Neutrophil (primary cell): Measurements from ENCODE around the gene ARID5B.

Experiments used
- H3K27ac ChIP-seq: fragments of 200-600 bp; sonication (generic); 2 replicates; pipeline ENCODE4 v1.5.1; 2016; ENCODE audit warnings: mild to moderate bottlenecking, moderate library complexity
- H3K27me3 ChIP-seq: fragments of 200-600 bp; sonication (generic); 2 replicates; pipeline ENCODE4 v1.6.0; 2016; ENCODE audit warnings: mild to moderate bottlenecking
- H3K36me3 ChIP-seq: fragments of 200-600 bp; sonication (generic); 2 replicates; pipeline ENCODE4 v1.5.1; 2017
- H3K4me1 ChIP-seq, 2 experiments: fragments of 200-600 bp in 1 of 2; sonication (generic) in 1 of 2; 1 replicate in 1 of 2; 2 replicates in 1 of 2; pipeline versions ENCODE4 v1.5.1 to v1.6.1; 2013 to 2016; ENCODE audit warnings: low read depth in 1 of 2, low read length in 1 of 2, mild to moderate bottlenecking in 1 of 2, moderate library complexity in 1 of 2; ENCODE audit not compliant: control insufficient read depth in 1 of 2, insufficient read depth in 1 of 2
- H3K4me3 ChIP-seq, 2 experiments: fragments of 200-600 bp in 1 of 2; sonication (generic) in 1 of 2; 1 replicate in 1 of 2; 2 replicates in 1 of 2; pipeline ENCODE4 v1.5.1; 2013 to 2016; ENCODE audit warnings: low read depth in 1 of 2, low read length in 1 of 2, mild to moderate bottlenecking in 1 of 2, moderate library complexity in 1 of 2
- H3K9me3 ChIP-seq: fragments of 200-600 bp; sonication (generic); 2 replicates; pipeline ENCODE4 v1.5.1; 2016
- CTCF ChIP-seq: fragments of 200-600 bp; sonication (generic); IDR thresholded peaks from 2 replicates; pipeline ENCODE4 v1.5.1; 2016; ENCODE audit warnings: antibody characterized with exemption

The ARID5B gene

GRCh38 chr10:62031507-62031906 is 130.0 kb downstream of the ARID5B start:
- Histone ChIP-seq H3K9me3 (no peaks in the 10 kb centered on the region), H3K4me3 (no peak overlapping the region), H3K36me3 (no peaks in the 10 kb centered on the region), H3K27me3 (no peaks in the 10 kb centered on the region), H3K4me1 (no peaks in the 10 kb centered on the region), H3K27ac (no peak overlapping the region)
- TF ChIP-seq CTCF, result no peak

- H3K27ac ChIP-seq, result no peak overlapping the region
- H3K27me3 ChIP-seq, result no peaks in the 10 kb centered on the region
- no peaks in the 10 kb centered on the region for H3K4me1 ChIP-seq
- no peak overlapping the region for H3K4me3 ChIP-seq
- no peak for TF ChIP-seq CTCF
- H3K36me3 ChIP-seq, result no peaks in the 10 kb centered on the region
- H3K9me3 ChIP-seq, result no peaks in the 10 kb centered on the region
Measured at GRCh38 chr10:62033125-62033524, 131.6 kb downstream of the ARID5B start.

- H3K27ac ChIP-seq, result no peak overlapping the region
- peaks cover 6 to 7% of the 10 kb centered on the region in 2 experiments for H3K4me1 ChIP-seq
Measured at GRCh38 chr10:62034096-62034640, 132.7 kb downstream of the ARID5B start.

GRCh38 chr10:62036186-62037081 is 134.9 kb downstream of the ARID5B start:
- Histone ChIP-seq H3K27ac (no peak overlapping the region), H3K4me1 (peaks cover 6 to 7% of the 10 kb centered on the region in 2 experiments), H3K4me3 (no peak overlapping the region), H3K9me3 (no peaks in the 10 kb centered on the region), H3K36me3 (no peaks in the 10 kb centered on the region), H3K27me3 (no peaks in the 10 kb centered on the region)
- no peak for TF ChIP-seq CTCF

More at GRCh38 chr10:62034096-62034640, 132.7 kb downstream of the ARID5B start:
- H3K36me3 ChIP-seq, result no peaks in the 10 kb centered on the region
- no peak overlapping the region for H3K4me3 ChIP-seq
- no peak for TF ChIP-seq CTCF
- no peaks in the 10 kb centered on the region for H3K9me3 ChIP-seq
- no peaks in the 10 kb centered on the region for H3K27me3 ChIP-seq

GRCh38 chr10:62037166-62037831 is 135.8 kb downstream of the ARID5B start:
- no peak for TF ChIP-seq CTCF
- Histone ChIP-seq H3K4me1 (peaks cover 6 to 7% of the 10 kb centered on the region in 2 experiments), H3K27ac (no peak overlapping the region), H3K9me3 (no peaks in the 10 kb centered on the region), H3K36me3 (no peaks in the 10 kb centered on the region), H3K4me3 (no peak overlapping the region), H3K27me3 (no peaks in the 10 kb centered on the region)
